Astrocyte of the cerebellum (primary cell): ENCODE data around the gene TENM4.
"Not testable (repeated sequence)": the region's sequence is repeated elsewhere in the genome, so short reads cannot be mapped to it uniquely, and the experiment has no call there.

Experiments used
- DNase-seq: peaks from one replicate; pipeline ENCODE4 v3.0.0-alpha.2; 2011; ENCODE audit warnings: low read depth
- H3K4me3 ChIP-seq: 2 replicates; pipeline ENCODE4 v1.5.1; 2011; ENCODE audit warnings: mild to moderate bottlenecking, low read depth, low read length, moderate library complexity
- CTCF ChIP-seq: IDR thresholded peaks from 2 replicates; pipeline ENCODE4 v1.5.1; 2012; ENCODE audit warnings: low read length, low read depth, moderate library complexity, mild to moderate bottlenecking; ENCODE audit errors: missing control alignments
- in situ Hi-C: cut with HindIII; loops from 2 replicates; pipeline ENCODE4 v1.10.0; 2017; ENCODE audit warnings: low sequenced_read_pairs

TENM4 gene

GRCh38 chr11:79226126-79226525 lies 214.7 kb downstream of the TENM4 start:
- TF ChIP-seq CTCF, result no peak
- in situ Hi-C loops, result no loop called here
- H3K4me3 ChIP-seq, result no peak overlapping the region
- DNase-seq, result no peak

- DNase-seq, in situ Hi-C loops, H3K4me3 ChIP-seq: not testable (repeated sequence)
Observed at GRCh38 chr11:79222163-79222562, 218.7 kb downstream of the TENM4 start.

GRCh38 chr11:79221444-79222130 lies 219.2 kb downstream of the TENM4 start:
- no peak for DNase-seq
- TF ChIP-seq CTCF, result no peak
- H3K4me3 ChIP-seq, result no peak overlapping the region
- in situ Hi-C loops, result no loop called here

GRCh38 chr11:79220171-79220570 lies 220.7 kb downstream of the TENM4 start:
- in situ Hi-C loops, result no loop called here
- H3K4me3 ChIP-seq, result no peak overlapping the region
- no peak for TF ChIP-seq CTCF
- no peak for DNase-seq

- in situ Hi-C loops, result no loop called here
- TF ChIP-seq CTCF, result no peak
- no peak for DNase-seq
- no peak overlapping the region for H3K4me3 ChIP-seq
Observed at GRCh38 chr11:79219186-79220045, 221.4 kb downstream of the TENM4 start.

- in situ Hi-C loops, result no loop called here
Observed at GRCh38 chr11:79212741-79213190, 228.1 kb downstream of the TENM4 start.

More at GRCh38 chr11:79212741-79213190, 228.1 kb downstream of the TENM4 start:
- no peak overlapping the region for H3K4me3 ChIP-seq
- TF ChIP-seq CTCF, result no peak
- DNase-seq, result no peak
